ENCODE data around the gene MACROD1.

DNA sequence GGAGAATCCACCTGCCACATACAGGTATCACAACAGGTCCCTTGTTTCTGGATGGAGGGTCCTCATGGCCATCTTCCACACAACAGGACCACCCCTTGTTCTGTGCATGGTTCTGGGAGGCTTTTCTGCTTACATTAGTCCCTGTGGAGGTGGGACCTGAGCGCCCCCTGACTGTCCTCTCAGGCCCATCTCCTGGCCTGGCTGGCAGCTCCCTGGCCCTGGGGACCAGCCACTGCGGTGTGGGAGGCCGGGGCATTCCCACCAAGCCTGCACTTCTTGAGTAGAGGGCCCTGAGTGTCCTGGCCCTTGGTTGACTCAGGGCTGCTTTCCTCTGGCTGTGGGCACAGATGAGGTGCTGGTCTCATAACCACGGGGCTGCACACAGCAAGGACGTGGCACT lies 186.5 kb downstream of the MACROD1 start:
- TF ChIP-seq, protein P1, sequence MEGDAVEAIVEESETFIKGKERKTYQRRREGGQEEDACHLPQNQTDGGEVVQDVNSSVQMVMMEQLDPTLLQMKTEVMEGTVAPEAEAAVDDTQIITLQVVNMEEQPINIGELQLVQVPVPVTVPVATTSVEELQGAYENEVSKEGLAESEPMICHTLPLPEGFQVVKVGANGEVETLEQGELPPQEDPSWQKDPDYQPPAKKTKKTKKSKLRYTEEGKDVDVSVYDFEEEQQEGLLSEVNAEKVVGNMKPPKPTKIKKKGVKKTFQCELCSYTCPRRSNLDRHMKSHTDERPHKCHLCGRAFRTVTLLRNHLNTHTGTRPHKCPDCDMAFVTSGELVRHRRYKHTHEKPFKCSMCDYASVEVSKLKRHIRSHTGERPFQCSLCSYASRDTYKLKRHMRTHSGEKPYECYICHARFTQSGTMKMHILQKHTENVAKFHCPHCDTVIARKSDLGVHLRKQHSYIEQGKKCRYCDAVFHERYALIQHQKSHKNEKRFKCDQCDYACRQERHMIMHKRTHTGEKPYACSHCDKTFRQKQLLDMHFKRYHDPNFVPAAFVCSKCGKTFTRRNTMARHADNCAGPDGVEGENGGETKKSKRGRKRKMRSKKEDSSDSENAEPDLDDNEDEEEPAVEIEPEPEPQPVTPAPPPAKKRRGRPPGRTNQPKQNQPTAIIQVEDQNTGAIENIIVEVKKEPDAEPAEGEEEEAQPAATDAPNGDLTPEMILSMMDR (IDR thresholded peaks at IDR 0.05): no peak
- no peak for TF ChIP-seq POLR2A (IDR thresholded peaks at IDR 0.05)
